Nephron progenitor cell (in vitro differentiated cells): Measurements from ENCODE around the gene PLEKHH2.

Source experiments
- DNase-seq: peaks from one replicate; pipeline ENCODE4 v3.0.0; 2021
- H3K27ac Mint-ChIP-seq: 2 replicates; pipeline ENCODE4 v1.8.0; 2021; ENCODE audit warnings: mild to moderate bottlenecking, moderate library complexity, mixed read lengths
- H3K27me3 Mint-ChIP-seq: 2 replicates; pipeline ENCODE4 v1.8.0; 2021; ENCODE audit warnings: mild to moderate bottlenecking, low read depth, mixed read lengths; ENCODE audit not compliant: poor library complexity
- H3K36me3 Mint-ChIP-seq: 2 replicates; pipeline ENCODE4 v1.8.0; 2021; ENCODE audit warnings: low read depth, mixed read lengths
- H3K4me1 Mint-ChIP-seq: 2 replicates; pipeline ENCODE4 v1.8.0; 2021; ENCODE audit warnings: mixed read lengths
- H3K4me3 Mint-ChIP-seq: 2 replicates; pipeline ENCODE4 v1.8.0; 2021; ENCODE audit warnings: mild to moderate bottlenecking, moderate library complexity, mixed read lengths
- H3K9me3 Mint-ChIP-seq: 2 replicates; pipeline ENCODE4 v1.8.0; 2021; ENCODE audit warnings: mild to moderate bottlenecking, moderate library complexity, mixed read lengths
- TF ChIP-seq, protein P1 (sequence below): fragments of 200-600 bp; sonication (generic); IDR thresholded peaks from 2 replicates; pipeline ENCODE4 v1.5.0; 2021; ENCODE audit warnings: antibody characterized with exemption

PLEKHH2 gene

GRCh38 chr2:43707255-43708015, 70.4 kb downstream of the PLEKHH2 start:
- Mint-ChIP-seq H3K4me3 (no peak overlapping the region), H3K27ac (no peak overlapping the region), H3K36me3 (no peaks in the 10 kb centered on the region), H3K27me3 (peaks cover 3% of the 10 kb centered on the region), H3K9me3 (no peaks in the 10 kb centered on the region), H3K4me1 (no peaks in the 10 kb centered on the region)
- no peak for DNase-seq
- TF ChIP-seq, protein P1, sequence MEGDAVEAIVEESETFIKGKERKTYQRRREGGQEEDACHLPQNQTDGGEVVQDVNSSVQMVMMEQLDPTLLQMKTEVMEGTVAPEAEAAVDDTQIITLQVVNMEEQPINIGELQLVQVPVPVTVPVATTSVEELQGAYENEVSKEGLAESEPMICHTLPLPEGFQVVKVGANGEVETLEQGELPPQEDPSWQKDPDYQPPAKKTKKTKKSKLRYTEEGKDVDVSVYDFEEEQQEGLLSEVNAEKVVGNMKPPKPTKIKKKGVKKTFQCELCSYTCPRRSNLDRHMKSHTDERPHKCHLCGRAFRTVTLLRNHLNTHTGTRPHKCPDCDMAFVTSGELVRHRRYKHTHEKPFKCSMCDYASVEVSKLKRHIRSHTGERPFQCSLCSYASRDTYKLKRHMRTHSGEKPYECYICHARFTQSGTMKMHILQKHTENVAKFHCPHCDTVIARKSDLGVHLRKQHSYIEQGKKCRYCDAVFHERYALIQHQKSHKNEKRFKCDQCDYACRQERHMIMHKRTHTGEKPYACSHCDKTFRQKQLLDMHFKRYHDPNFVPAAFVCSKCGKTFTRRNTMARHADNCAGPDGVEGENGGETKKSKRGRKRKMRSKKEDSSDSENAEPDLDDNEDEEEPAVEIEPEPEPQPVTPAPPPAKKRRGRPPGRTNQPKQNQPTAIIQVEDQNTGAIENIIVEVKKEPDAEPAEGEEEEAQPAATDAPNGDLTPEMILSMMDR, result no peak

- Mint-ChIP-seq H3K4me3 (no peak overlapping the region), H3K9me3 (no peaks in the 10 kb centered on the region), H3K4me1 (no peaks in the 10 kb centered on the region), H3K27me3 (no peaks in the 10 kb centered on the region), H3K27ac (peak overlapping the region; percentile 62), H3K36me3 (no peaks in the 10 kb centered on the region)
- TF ChIP-seq, protein P1, result no peak
- DNase-seq, result no peak
These were observed 71.1 kb downstream of the PLEKHH2 start for GRCh38 chr2:43708178-43708577.

DNA sequence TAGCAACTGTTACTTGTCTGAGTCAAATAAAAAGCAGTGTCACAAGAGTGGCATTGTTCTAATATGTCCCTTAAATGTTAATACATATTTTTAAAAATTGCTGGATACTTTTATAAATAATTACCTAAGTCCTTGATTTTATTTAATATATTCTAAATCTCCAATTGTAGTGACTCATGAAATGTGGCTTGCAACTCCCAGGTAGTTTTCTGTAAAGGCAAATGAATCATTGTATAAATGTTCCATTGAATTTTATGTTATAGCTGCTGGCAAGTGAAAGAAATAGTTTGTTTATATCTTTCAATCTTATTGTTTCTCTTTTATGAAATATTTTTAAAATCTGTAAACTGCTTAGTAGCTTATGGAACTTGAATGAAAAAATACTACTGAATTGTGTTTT, 71.8 kb downstream of the PLEKHH2 start:
- Mint-ChIP-seq H3K4me3 (no peak overlapping the region), H3K27me3 (no peaks in the 10 kb centered on the region)

GRCh38 chr2:43710866-43711265, 73.8 kb downstream of the PLEKHH2 start:
- H3K27me3 Mint-ChIP-seq, result peaks cover 2% of the 10 kb centered on the region
- no peaks in the 10 kb centered on the region for H3K36me3 Mint-ChIP-seq
- TF ChIP-seq, protein P1, result no peak
- no peak overlapping the region for H3K27ac Mint-ChIP-seq
- H3K9me3 Mint-ChIP-seq, result no peaks in the 10 kb centered on the region
- H3K4me1 Mint-ChIP-seq, result no peaks in the 10 kb centered on the region
- H3K4me3 Mint-ChIP-seq, result no peak overlapping the region
- no peak for DNase-seq

More for the DNA sequence above, 71.8 kb downstream of the PLEKHH2 start:
- DNase-seq, result no peak
- TF ChIP-seq, protein P1, result no peak
- Mint-ChIP-seq H3K9me3 (no peaks in the 10 kb centered on the region), H3K4me1 (no peaks in the 10 kb centered on the region), H3K27ac (no peak overlapping the region), H3K36me3 (no peaks in the 10 kb centered on the region)

DNA sequence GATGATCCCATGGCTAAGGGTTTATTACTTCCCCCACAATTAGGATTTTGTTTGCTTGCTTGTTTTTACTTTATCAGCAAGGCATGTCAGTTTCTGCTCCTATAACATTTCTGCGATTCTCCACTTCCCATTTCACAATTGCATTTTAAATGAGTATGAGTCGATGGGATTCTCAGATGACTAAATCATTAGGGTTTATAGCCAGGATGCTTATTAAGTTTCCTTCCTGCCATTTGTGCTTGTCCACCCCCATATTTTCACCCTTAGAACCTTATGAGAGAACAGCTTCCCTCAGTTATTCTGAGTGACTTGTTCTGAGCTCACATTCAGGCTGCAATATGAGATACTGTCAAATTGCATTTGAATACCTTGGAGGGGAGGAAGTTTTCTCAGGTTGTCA, 77.1 kb downstream of the PLEKHH2 start:
- Mint-ChIP-seq H3K4me1 (no peaks in the 10 kb centered on the region), H3K27ac (no peak overlapping the region), H3K9me3 (no peaks in the 10 kb centered on the region), H3K4me3 (no peak overlapping the region), H3K36me3 (no peaks in the 10 kb centered on the region), H3K27me3 (peaks cover 7% of the 10 kb centered on the region)
- no peak for DNase-seq
- TF ChIP-seq, protein P1, result no peak
